ENCODE measurements around the gene ZNF451. TPM values are rescaled to one million over a fixed set of nuclear protein-coding genes. Genes with fewer than 3 reads are reported as not detected.

Gene ZNF451
- total RNA-seq, 1 donor = 65.1 TPM

GRCh38 chr6:57108691-57109090 is 18.7 kb downstream of the ZNF451 start:
- Histone ChIP-seq H3K27me3 (ENCODE audit: insufficient read depth, low read length) (no peaks in the 10 kb centered on the region), H2AFZ (ENCODE audit: low read length) (no peak overlapping the region), H3K4me2 (ENCODE audit: insufficient read depth, low read length) (no peak overlapping the region), H3K4me3 (ENCODE audit: insufficient read depth, low read length) (no peak overlapping the region), H3K27ac (ENCODE audit: low read depth, low read length) (no peak overlapping the region), H3K36me3 (ENCODE audit: insufficient read depth, low read length) (peaks cover 19% of the 10 kb centered on the region), H3K79me2 (ENCODE audit: insufficient read depth, low read length) (peaks cover 84% of the 10 kb centered on the region), H4K20me1 (ENCODE audit: insufficient read depth, low read length) (peaks cover 3% of the 10 kb centered on the region), H3K9me3 (ENCODE audit: low read depth, low read length) (no peaks in the 10 kb centered on the region), H3K4me1 (ENCODE audit: insufficient read depth, low read length) (no peaks in the 10 kb centered on the region)
- TF ChIP-seq CTCF (IDR thresholded peaks at IDR 0.05; ENCODE audit: extremely low read depth, low read depth, low read length) = no peak
- DNase-seq (ENCODE audit: insufficient read length, low spot score, missing footprints) = no peak

GRCh38 chr6:57109880-57110279 is 19.9 kb downstream of the ZNF451 start:
- no peak overlapping the region for H2AFZ ChIP-seq (ENCODE audit: low read length)
- no peaks in the 10 kb centered on the region for H3K27me3 ChIP-seq (ENCODE audit: insufficient read depth, low read length)
- H3K4me1 ChIP-seq (ENCODE audit: insufficient read depth, low read length) = no peaks in the 10 kb centered on the region
- no peak overlapping the region for H3K4me3 ChIP-seq (ENCODE audit: insufficient read depth, low read length)
- no peak overlapping the region for H3K27ac ChIP-seq (ENCODE audit: low read depth, low read length)
- H4K20me1 ChIP-seq (ENCODE audit: insufficient read depth, low read length) = peaks cover 3% of the 10 kb centered on the region
- no peak overlapping the region for H3K4me2 ChIP-seq (ENCODE audit: insufficient read depth, low read length)
- peaks cover 82% of the 10 kb centered on the region for H3K79me2 ChIP-seq (ENCODE audit: insufficient read depth, low read length)
- peaks cover 9% of the 10 kb centered on the region for H3K36me3 ChIP-seq (ENCODE audit: insufficient read depth, low read length)
- H3K9me3 ChIP-seq (ENCODE audit: low read depth, low read length) = no peaks in the 10 kb centered on the region
- no peak for DNase-seq (ENCODE audit: insufficient read length, low spot score, missing footprints)
- TF ChIP-seq CTCF (IDR thresholded peaks at IDR 0.05; ENCODE audit: extremely low read depth, low read depth, low read length) = no peak

DNA sequence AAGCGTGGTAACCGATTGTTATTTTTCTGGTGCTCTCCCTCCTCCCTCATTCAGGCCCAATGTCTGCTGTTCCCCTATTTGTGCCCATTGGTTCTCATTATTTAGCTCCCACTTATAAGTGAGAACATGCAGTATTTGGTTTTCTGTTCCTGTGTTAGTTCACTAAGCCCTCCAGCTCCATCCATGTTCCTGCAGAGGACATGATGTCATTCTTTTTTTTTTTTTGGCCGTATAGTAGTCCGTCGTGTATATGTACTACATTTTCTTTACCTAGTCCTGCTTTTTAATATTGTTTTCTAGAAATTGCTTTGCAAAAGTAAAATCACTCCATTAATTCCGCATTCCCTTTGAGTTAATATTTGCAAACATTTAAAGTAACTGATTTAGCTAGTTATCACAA is 23.1 kb downstream of the ZNF451 start:
- peaks cover 3% of the 10 kb centered on the region for H4K20me1 ChIP-seq (ENCODE audit: insufficient read depth, low read length)
- no peak overlapping the region for H3K27ac ChIP-seq (ENCODE audit: low read depth, low read length)
- peaks cover 84% of the 10 kb centered on the region for H3K79me2 ChIP-seq (ENCODE audit: insufficient read depth, low read length)
- H3K36me3 ChIP-seq (ENCODE audit: insufficient read depth, low read length) = peaks cover 8% of the 10 kb centered on the region
- TF ChIP-seq CTCF (IDR thresholded peaks at IDR 0.05; ENCODE audit: extremely low read depth, low read depth, low read length) = no peak
- DNase-seq (ENCODE audit: insufficient read length, low spot score, missing footprints) = no peak
- H3K4me3 ChIP-seq (ENCODE audit: insufficient read depth, low read length) = no peak overlapping the region
- H3K4me1 ChIP-seq (ENCODE audit: insufficient read depth, low read length) = peaks cover 4% of the 10 kb centered on the region
- H3K9me3 ChIP-seq (ENCODE audit: low read depth, low read length) = no peaks in the 10 kb centered on the region
- no peak overlapping the region for H2AFZ ChIP-seq (ENCODE audit: low read length)
- no peak overlapping the region for H3K4me2 ChIP-seq (ENCODE audit: insufficient read depth, low read length)
- H3K27me3 ChIP-seq (ENCODE audit: insufficient read depth, low read length) = no peaks in the 10 kb centered on the region

DNA sequence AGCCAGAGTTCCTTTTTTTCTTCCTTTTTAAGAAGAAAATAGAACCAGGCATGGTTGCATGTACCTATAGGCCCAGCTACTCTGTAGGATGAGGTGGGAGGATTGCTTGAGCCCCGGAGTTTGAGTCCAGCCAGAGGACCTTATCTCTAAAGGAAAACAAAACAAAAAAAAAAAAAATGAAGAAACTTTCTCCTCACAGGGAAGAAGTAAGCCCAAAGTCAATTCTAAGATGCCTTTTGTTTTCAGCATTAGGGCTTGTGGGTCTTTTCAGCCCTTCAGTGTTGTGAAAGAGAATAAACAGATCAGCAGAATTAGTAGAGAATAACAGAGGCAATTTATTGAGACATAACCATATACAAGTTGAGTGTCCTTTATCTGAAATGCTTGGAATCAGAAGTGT is 26.8 kb downstream of the ZNF451 start:
- H3K4me2 ChIP-seq (ENCODE audit: insufficient read depth, low read length) = no peak overlapping the region
- no peak for DNase-seq (ENCODE audit: insufficient read length, low spot score, missing footprints)
- H3K4me3 ChIP-seq (ENCODE audit: insufficient read depth, low read length) = no peak overlapping the region
- no peaks in the 10 kb centered on the region for H3K36me3 ChIP-seq (ENCODE audit: insufficient read depth, low read length)
- no peaks in the 10 kb centered on the region for H3K27me3 ChIP-seq (ENCODE audit: insufficient read depth, low read length)
- TF ChIP-seq CTCF (IDR thresholded peaks at IDR 0.05; ENCODE audit: extremely low read depth, low read depth, low read length) = no peak
- H2AFZ ChIP-seq (ENCODE audit: low read length) = no peak overlapping the region
- peaks cover 81% of the 10 kb centered on the region for H3K79me2 ChIP-seq (ENCODE audit: insufficient read depth, low read length)
- H3K4me1 ChIP-seq (ENCODE audit: insufficient read depth, low read length) = peaks cover 4% of the 10 kb centered on the region
- no peaks in the 10 kb centered on the region for H4K20me1 ChIP-seq (ENCODE audit: insufficient read depth, low read length)
- H3K27ac ChIP-seq (ENCODE audit: low read depth, low read length) = peak overlapping the region; percentile 25
- H3K9me3 ChIP-seq (ENCODE audit: low read depth, low read length) = no peaks in the 10 kb centered on the region
